HG02678 (cell line): ENCODE measurements around the gene PAFAH2.

ENCODE experiments used
- ATAC-seq: cut with Tn5 transposase; IDR thresholded peaks from one replicate; pipeline ENCODE4 v1.9.1; 2021; ENCODE audit warnings: mild to moderate bottlenecking, moderate library complexity; ENCODE audit not compliant: unreplicated experiment

PAFAH2 gene

DNA sequence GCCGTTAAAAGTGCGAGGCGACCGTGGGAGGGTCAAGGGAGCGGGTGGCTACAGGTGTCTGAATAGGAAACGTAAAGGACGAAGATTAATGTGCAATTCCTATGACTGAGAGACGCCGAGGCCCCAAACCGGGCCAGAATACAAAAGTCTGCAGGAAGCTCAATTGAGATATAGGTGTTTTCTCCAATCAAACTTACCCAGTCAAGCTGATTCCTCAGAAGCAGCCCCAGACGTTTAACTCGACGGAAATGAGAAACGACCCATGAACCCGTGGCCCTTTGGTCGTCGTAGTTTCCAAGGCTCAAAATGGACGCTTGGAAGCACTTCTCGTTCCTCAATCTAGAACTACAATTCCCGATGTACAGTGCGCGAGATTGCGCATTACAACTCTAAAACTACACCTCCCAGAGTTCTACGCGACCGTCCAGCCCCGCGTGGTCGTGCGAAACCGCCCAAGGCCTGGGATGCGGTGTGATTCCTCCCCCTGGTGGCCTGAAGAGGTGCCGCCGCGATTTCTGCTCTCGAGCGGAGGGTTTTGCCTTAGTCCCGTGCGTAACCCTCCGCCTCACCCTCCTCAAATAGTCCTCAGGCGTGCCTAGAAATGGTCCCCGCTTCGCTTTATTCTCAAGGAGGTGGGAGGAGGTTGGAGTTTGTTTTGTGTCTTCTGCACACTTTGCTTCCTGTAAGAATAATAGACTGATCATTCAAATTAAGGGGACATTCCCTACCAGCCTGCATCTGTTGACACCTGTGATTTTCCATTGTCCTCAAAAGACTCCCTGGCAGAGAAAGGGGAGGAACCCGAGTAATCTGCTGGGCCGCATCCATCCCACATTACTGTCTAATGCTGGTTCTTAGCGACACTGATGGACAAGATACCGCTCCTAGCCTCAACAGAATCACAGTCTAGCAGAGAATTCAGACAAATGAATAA, at the start of gene PAFAH2:
PAFAH2 (minus strand) TSS at position 236 of the 934 bp plus-strand sequence. CDS start 7,247 bp downstream, outside the sequence.
- peak; percentile 96 for ATAC-seq

- ATAC-seq, result no peak
Measured at GRCh38 chr1:26047278-26047874, 49.5 kb upstream of the PAFAH2 start.

GRCh38 chr1:26046246-26047095, 48.6 kb upstream of the PAFAH2 start:
- ATAC-seq, result no peak

DNA sequence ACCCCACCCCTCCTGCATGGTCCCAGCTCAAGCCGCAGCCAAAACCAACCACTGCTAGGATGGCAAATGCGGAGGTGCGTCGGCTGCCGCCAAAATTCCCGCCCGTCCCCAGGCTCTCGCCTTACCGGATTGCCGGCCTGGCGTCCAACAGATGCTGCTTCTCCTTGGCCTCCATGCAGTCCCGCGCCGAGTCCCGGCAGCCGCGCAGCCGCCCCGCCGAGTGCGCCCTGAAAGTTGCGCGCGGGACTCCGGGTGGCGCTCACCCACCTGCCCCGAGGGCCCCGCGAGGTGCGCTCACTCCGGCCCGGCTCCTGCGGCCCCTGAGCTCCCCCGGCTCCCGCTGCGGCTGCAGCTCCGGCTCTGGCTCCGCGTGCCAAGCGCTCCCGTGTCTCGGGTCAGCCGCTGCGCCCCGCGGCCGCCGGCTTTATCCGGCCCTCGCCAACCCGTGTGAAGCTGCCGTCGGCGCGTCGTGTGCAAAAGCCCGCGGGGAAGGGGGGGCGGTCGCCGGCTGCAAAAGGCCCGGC, 47.9 kb upstream of the PAFAH2 start, which contains the start of gene SLC30A2:
SLC30A2 (minus strand) TSS at position 397 of the 524 bp plus-strand sequence; CDS start at position 175, 222 bp downstream.
- no peak for ATAC-seq

DNA sequence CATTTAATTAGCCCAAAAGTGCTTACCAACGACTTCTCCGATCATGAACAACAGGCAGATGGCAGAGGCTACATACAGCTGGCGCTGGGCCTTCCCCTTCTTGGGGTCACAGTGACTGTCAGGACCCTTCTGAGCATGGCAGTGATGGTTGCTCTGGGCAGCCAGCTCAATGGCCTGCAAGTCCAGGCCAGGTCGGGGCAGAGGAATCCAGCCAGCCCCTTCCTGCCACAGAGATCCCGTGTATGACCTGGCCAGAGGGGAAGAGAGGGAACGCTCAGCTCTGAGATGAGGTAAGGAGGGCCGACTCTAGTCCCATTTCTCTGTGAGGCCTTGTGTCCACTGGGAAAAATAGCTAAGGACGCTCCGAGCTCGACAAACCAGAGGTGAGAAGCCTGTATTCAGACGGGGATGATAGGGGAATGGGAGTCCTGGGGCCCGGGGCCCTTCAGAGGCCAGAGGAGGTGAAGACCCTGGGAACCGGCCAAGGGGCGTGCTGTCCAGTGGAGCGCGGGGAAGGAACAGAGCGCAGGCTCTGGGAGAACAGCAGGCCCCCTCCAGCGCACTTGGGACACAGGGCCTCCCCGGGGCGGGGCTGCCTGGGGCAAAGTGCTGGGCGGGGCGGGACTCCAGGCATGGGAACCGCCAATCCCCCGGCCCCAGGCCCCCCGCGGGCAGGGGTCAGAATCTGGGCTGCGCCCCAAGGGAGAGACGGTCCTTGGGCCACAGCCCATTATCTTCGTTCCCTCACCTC, 47.3 kb upstream of the PAFAH2 start:
- ATAC-seq, result no peak

GRCh38 chr1:26044414-26044813, 46.6 kb upstream of the PAFAH2 start:
- ATAC-seq, result no peak

DNA sequence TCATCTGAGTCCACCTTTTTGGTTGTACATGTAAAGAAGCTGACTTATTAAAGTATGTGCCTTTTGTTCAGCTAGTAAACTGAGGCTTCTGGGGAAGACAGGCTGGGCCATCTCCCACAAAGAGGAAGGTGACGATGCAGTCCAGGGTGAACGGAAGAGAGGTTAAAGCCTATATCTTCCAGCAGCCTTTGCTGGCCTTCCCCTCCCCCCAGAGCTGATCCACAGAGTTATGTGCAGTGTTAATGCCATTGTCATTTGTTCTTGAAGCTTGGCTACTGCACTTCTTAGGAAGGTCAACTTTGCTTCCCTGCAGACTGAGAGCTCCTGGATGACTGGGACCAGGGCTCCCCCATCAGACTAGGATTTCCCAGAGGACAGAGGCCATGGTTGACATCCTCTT, 45.9 kb upstream of the PAFAH2 start:
- no peak for ATAC-seq

- ATAC-seq, result no peak
Measured at GRCh38 chr1:26041978-26042377, 44.1 kb upstream of the PAFAH2 start.

GRCh38 chr1:26041401-26041800, 43.5 kb upstream of the PAFAH2 start:
- no peak for ATAC-seq

DNA sequence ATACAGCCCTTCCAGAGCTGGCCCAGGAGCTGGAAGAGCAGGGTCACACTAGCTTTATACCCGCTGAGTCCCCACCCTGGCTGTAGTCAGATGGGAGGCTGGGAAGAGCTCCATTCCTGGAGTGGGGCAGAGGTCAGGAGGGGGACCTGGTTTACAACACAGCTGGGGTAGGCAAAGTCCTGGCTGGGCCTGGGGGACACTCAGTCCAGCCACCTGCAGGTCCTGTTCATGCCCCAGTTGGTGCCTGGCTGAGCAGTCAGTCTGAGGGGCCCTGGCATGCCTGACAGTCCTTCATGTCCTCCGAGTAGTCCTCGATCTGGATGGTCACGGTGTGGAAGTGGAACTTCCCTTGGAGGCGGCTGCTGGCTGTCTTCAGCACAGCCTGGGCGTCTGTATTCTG, 41.0 kb upstream of the PAFAH2 start:
- no peak for ATAC-seq

DNA sequence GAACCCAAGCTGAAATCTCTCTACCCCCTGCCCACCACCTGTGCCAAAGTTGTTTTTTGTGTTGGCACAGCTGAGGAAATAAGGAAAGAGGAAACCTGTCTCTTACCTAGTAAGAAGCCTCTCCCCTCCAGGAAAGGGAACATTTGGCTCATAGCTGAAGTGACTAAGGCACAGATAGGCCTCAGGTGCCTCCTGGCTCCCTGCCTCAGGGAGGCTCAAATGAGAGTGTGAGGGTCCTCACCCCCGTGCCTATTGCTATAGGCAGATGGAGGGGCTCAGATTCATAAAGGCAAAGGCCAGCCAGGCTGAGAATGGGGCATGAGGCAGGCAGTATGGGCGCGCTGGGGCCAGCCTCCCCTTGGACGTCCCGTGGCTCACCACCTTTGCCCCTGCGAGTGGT, 40.6 kb upstream of the PAFAH2 start:
- ATAC-seq, result no peak

DNA sequence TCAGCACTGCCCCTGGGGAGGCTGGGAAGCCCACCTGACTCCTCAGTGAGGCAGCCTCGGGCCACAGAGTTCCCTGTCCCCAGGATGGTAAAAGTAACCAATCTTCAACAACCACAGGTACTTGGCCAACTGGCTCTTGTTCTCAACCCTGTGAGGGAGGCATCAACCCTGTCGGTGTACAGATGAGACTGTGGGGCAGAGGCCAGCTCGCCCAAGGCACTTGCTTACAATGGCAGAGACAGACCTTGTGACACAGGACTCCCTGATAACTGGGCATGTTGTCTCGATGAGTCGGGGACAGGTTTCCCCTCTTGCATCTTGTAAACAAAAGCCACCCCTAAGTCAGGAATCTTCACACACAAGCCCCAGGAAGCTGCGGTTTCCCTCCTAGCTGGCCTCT, 40.0 kb upstream of the PAFAH2 start:
- no peak for ATAC-seq

DNA sequence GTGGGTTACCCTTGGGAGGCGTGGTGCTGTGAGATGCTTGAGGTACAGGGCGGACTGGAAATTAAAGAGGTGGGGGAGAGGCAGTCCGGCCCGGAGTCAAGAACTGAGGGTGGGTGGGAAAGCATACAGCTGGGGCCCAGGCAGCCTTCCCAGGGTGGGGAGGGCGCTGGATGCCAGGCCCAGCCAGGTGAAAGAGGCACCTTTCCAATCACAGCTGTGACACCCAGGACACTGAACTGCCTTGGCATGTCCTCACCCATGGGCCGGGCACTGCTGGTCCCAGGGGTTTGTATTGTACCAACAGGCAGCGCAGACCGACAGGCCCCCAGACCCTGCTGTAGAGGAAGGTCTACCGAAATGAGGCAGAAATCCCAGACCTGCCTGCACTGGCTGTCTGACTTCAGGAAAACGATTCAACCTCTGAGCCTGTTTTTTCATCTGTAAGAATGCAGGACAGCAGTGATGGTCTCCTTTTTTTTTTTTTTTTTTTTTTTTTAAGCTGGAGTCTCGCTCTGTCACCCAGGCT, 39.0 kb upstream of the PAFAH2 start:
- ATAC-seq, result no peak

- peak; percentile 70 for ATAC-seq
Measured at GRCh38 chr1:26035959-26036755, 38.3 kb upstream of the PAFAH2 start.

DNA sequence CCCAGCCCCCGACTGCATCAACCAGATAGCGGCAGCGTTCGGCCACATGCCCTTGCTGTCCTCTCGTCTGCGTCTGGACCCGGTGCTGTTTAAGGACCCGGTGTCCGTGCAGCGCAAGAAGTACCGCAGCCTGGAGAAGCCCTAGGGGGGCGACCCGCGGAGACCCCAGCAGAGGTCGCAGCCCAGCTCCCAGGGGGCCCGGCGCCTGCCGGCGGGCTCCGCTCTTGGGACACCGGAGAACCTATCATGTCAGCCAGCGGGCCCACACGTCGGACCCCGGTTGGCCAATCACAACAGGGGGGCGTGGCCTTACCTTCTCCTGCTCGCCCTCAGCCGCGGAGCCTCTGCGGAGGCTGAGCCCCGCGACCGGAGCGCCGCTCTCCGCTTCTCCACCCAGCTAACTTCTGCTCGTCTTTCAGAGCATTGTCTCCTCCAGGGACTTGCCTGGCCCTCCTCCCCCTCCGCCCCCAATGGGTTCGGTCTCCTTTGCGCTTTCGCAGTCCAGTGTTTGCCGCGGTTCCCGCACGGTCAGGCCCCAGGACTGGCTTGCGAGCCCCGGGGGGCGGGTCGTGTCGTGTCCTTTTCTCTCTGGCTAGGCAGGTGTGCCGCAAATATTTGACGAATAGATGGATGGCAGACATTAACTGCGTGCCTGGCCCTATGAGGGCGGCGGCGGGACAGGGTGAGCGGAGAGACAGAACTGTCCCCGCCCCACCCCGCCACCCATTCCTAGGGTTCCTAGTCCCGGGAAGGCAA, 37.5 kb upstream of the PAFAH2 start:
- ATAC-seq, result peak; percentile 92

GRCh38 chr1:26034504-26035202, 36.8 kb upstream of the PAFAH2 start:
- no peak for ATAC-seq

- no peak for ATAC-seq
Measured at GRCh38 chr1:26032656-26033357, 34.9 kb upstream of the PAFAH2 start.
